Loucy (cell line): Measurements from ENCODE around the gene SDF4.

Experiments used
- H2AFZ ChIP-seq: fragments of 200-600 bp; sonication (generic); 2 replicates; pipeline ENCODE4 v1.6.0; 2016; ENCODE audit warnings: antibody characterized with exemption, mild to moderate bottlenecking, low read length, moderate library complexity
- H3F3A ChIP-seq: fragments of 200-600 bp; 2 replicates; pipeline ENCODE4 v1.6.0; 2016; ENCODE audit warnings: antibody characterized with exemption, low read depth, mild to moderate bottlenecking
- H3K27me3 ChIP-seq: fragments of 200-600 bp; sonication (generic); 2 replicates; pipeline ENCODE4 v1.6.1; 2014; ENCODE audit warnings: low read length, mild to moderate bottlenecking; ENCODE audit not compliant: insufficient read depth, poor library complexity, severe bottlenecking
- H3K36me3 ChIP-seq: fragments of 200-600 bp; sonication (generic); 2 replicates; pipeline ENCODE4 v1.6.1; 2016; ENCODE audit warnings: low read length; ENCODE audit not compliant: insufficient read depth
- H3K4me1 ChIP-seq: fragments of 200-600 bp; sonication (generic); 2 replicates; pipeline ENCODE4 v1.5.1; 2014; ENCODE audit warnings: low read length, mild to moderate bottlenecking; ENCODE audit not compliant: insufficient read depth, poor library complexity, severe bottlenecking
- H3K4me2 ChIP-seq: fragments of 200-600 bp; sonication (generic); 2 replicates; pipeline ENCODE4 v1.6.0; 2014; ENCODE audit warnings: antibody characterized with exemption, low read length, low read depth, mild to moderate bottlenecking; ENCODE audit not compliant: poor library complexity, severe bottlenecking
- H3K4me3 ChIP-seq: fragments of 200-600 bp; sonication (generic); 2 replicates; pipeline ENCODE4 v1.5.1; 2014; ENCODE audit warnings: low read length, mild to moderate bottlenecking, mixed read lengths; ENCODE audit not compliant: poor library complexity, severe bottlenecking
- H3K79me2 ChIP-seq: fragments of 200-600 bp; sonication (generic); 2 replicates; pipeline ENCODE4 v1.6.1; 2014; ENCODE audit warnings: low read length; ENCODE audit not compliant: insufficient read depth
- H3K9ac ChIP-seq: fragments of 200-600 bp; sonication (generic); 2 replicates; pipeline ENCODE4 v1.6.0; 2014; ENCODE audit warnings: mild to moderate bottlenecking, low read depth, low read length, moderate library complexity; ENCODE audit not compliant: poor library complexity, severe bottlenecking
- H3K9me2 ChIP-seq: fragments of 200-600 bp; sonication (generic); replicated peaks from 2 replicates; pipeline ENCODE4 v1.6.1; 2016; ENCODE audit warnings: low read depth, low read length, mixed read lengths
- H3K9me3 ChIP-seq: fragments of 200-600 bp; sonication (generic); 2 replicates; pipeline ENCODE4 v1.6.1; 2014; ENCODE audit warnings: mild to moderate bottlenecking, antibody characterized with exemption, low read length, low read depth; ENCODE audit not compliant: insufficient read depth
- H4K20me1 ChIP-seq: fragments of 200-600 bp; sonication (generic); 2 replicates; pipeline ENCODE4 v1.6.0; 2014; ENCODE audit warnings: antibody characterized with exemption, low read length, mild to moderate bottlenecking; ENCODE audit not compliant: insufficient read depth, poor library complexity, severe bottlenecking
- EZH2phosphoT487 ChIP-seq: fragments of 200-600 bp; IDR thresholded peaks from 2 replicates; pipeline ENCODE4 v1.6.1; 2018; ENCODE audit warnings: antibody characterized with exemption, mild to moderate bottlenecking, moderate library complexity, borderline replicate concordance
- TF ChIP-seq, protein P1 (sequence below): fragments of 200-600 bp; sonication (generic); conservative IDR thresholded peaks from 2 replicates; pipeline ENCODE4 v1.5.1; 2014; ENCODE audit warnings: mild to moderate bottlenecking, antibody characterized with exemption, low read length

The SDF4 gene

DNA sequence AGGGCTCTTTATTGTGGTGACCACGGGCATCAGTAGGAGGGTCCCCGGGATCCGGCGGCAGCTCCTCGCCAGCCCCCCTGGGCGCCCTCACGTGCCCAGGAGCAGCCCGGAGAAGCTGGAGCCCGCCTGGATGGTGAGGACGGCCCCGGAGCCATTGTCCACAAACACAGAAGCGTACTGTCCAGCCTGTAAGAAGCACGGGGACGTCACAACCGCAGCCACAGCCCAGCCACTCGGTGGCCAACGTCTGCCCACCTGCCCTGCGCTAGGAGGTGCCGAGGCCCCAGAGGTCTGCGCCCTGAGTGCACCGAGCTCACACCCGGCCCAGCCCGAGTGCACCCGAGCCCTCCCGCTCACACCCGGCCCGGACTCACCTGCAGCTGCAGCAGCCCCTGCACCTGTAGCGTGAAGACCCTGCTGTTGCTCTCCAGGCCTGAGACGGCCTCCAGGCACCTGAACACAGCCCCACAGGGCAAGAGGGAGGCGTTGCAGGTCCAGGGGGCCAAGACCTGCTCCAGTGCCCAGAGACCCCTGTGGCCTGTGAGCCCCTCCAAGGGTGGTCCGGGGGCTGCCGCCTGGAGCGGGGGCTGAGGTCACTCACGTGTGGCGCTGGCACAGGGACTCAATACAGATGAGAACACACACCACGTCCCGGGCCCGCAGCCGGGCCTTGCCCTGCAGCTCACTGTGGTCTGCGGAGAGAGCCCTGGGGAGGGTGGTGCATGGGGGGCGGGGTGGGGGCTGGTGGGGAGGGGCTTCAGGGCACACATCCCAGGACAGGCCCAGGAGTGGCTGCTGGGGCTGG is 10.9 kb upstream of the SDF4 start:
- H3K9me3 ChIP-seq = no peaks in the 10 kb centered on the region
- no peak overlapping the region for H3K9ac ChIP-seq
- H3K79me2 ChIP-seq = no peaks in the 10 kb centered on the region
- no peaks in the 10 kb centered on the region for H3K9me2 ChIP-seq
- no peak overlapping the region for H2AFZ ChIP-seq
- H3K4me3 ChIP-seq = no peak overlapping the region
- H3K27me3 ChIP-seq = no peaks in the 10 kb centered on the region
- no peak for TF ChIP-seq EZH2phosphoT487
- TF ChIP-seq, protein P1, sequence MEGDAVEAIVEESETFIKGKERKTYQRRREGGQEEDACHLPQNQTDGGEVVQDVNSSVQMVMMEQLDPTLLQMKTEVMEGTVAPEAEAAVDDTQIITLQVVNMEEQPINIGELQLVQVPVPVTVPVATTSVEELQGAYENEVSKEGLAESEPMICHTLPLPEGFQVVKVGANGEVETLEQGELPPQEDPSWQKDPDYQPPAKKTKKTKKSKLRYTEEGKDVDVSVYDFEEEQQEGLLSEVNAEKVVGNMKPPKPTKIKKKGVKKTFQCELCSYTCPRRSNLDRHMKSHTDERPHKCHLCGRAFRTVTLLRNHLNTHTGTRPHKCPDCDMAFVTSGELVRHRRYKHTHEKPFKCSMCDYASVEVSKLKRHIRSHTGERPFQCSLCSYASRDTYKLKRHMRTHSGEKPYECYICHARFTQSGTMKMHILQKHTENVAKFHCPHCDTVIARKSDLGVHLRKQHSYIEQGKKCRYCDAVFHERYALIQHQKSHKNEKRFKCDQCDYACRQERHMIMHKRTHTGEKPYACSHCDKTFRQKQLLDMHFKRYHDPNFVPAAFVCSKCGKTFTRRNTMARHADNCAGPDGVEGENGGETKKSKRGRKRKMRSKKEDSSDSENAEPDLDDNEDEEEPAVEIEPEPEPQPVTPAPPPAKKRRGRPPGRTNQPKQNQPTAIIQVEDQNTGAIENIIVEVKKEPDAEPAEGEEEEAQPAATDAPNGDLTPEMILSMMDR = no peak
- H3K36me3 ChIP-seq = no peaks in the 10 kb centered on the region
- H3K4me2 ChIP-seq = no peak overlapping the region
- H4K20me1 ChIP-seq = no peaks in the 10 kb centered on the region
- no peaks in the 10 kb centered on the region for H3K4me1 ChIP-seq
- no peaks in the 10 kb centered on the region for H3F3A ChIP-seq

DNA sequence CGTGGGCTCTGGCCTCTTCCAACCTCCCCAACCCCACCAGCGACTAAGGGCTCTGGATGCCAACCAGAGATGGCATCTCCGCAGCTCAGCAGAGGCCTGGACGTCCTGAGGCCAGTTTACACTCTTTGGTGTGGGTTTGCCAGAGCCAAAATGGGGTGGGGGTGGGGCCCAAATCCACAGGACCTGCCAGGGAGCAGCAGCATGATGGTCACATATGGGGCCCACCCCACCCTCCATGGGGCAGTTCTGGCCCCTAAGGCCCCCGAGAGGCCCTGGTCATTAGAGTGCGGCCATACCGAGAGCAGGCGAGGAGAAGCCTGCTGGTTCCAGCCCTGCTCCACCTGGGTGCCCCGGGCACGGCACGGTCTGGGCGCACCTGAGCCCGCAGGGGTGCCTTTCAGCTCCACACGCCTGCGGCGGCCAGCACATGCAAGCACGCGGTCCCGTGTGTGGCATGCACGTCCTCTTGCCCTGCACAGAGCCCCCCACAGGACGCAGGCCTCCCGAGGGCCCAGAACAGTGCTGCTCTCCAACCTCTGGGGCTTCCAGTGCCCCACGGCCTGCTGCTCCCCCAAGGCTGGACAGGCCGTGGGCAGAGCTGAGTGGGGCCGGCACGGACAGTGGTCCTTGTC is 9.9 kb upstream of the SDF4 start:
- Histone ChIP-seq H3K9me3 (no peaks in the 10 kb centered on the region), H3K9ac (no peak overlapping the region), H3K79me2 (no peaks in the 10 kb centered on the region), H3K4me2 (no peak overlapping the region), H3K9me2 (no peaks in the 10 kb centered on the region), H3K27me3 (no peaks in the 10 kb centered on the region), H2AFZ (no peak overlapping the region), H3K4me3 (no peak overlapping the region), H4K20me1 (no peaks in the 10 kb centered on the region), H3F3A (no peaks in the 10 kb centered on the region), H3K4me1 (no peaks in the 10 kb centered on the region), H3K36me3 (no peaks in the 10 kb centered on the region)
- TF ChIP-seq EZH2phosphoT487 = no peak
- TF ChIP-seq, protein P1 = no peak

DNA sequence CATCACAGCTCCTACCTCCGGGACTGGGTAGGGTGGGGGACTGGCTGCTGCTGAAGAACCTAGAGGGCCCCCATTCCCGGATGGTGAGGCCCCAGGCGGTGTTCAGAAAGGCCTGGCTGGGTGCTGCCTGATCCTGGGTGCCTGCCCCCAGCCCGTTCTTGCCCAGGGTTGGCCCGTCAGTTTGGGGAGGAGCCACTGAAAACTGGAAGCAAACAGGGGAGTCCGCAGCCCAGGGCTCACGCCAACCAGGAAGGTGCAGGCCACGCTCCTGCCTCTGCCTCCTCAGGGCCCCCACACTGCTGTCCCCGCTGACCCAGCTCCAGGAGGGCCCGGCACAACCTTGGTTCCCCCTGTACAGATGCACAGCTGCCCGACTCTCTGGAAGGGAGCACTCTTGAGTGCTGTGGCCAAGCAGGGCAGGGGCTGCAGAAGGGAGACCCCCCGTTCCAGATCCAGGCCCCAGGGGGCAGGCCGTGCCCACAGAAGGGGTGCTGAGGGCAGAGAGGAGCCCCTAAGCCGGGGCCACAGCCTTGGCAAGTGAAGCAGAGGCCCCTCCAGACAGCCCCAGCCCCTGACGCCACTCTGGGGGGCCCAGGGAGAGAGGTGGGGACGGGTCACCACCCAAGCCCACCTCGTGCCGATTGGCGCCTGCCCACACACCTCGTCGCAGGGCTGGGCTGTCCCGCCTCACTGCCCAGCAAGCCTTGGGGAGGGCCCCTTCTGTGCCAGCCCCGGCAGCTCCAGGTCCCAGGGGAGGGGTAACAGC is 9.2 kb upstream of the SDF4 start:
- Histone ChIP-seq H3K4me2 (no peak overlapping the region), H3F3A (no peaks in the 10 kb centered on the region), H3K4me1 (no peaks in the 10 kb centered on the region), H3K9me2 (no peaks in the 10 kb centered on the region), H3K36me3 (no peaks in the 10 kb centered on the region), H3K9ac (no peak overlapping the region), H3K4me3 (no peak overlapping the region), H3K27me3 (no peaks in the 10 kb centered on the region), H4K20me1 (no peaks in the 10 kb centered on the region), H2AFZ (no peak overlapping the region), H3K79me2 (no peaks in the 10 kb centered on the region), H3K9me3 (no peaks in the 10 kb centered on the region)
- TF ChIP-seq EZH2phosphoT487 = no peak
- TF ChIP-seq, protein P1 = no peak
